Breast epithelium (tissue), 4 donors: ENCODE data around the gene RFX4. TPM values are rescaled to one million over a fixed set of nuclear protein-coding genes. Genes with fewer than 3 reads are reported as not detected.
"Not testable (repeated sequence)": the region's sequence is repeated elsewhere in the genome, so short reads cannot be mapped to it uniquely, and the experiment has no call there.

ENCODE experiments used
- DNase-seq, 2 donors: peaks; one replicate each; pipeline ENCODE4 v3.0.0-alpha.2; 2019; ENCODE audit warnings: low spot score in 2 of 2
- H3K27ac ChIP-seq, 2 donors: fragments of 200-600 bp; sonication (generic) in 1 of 2; one replicate each; pipeline ENCODE4 v1.5.1; 2016 to 2019; ENCODE audit warnings: mild to moderate bottlenecking in 1 of 2
- H3K27me3 ChIP-seq, 2 donors: fragments of 200-600 bp; sonication (generic) in 1 of 2; one replicate each; pipeline versions ENCODE4 v1.5.1 to v1.6.0; 2017 to 2019; ENCODE audit warnings: control low read depth in 1 of 2, mild to moderate bottlenecking in 1 of 2
- H3K36me3 ChIP-seq: fragments of 200-600 bp; one replicate; pipeline ENCODE4 v1.5.1; 2019
- H3K4me1 ChIP-seq, 2 donors: fragments of 200-600 bp; sonication (generic); one replicate each; pipeline ENCODE4 v1.5.1; 2016 to 2019; ENCODE audit warnings: control low read depth in 1 of 2
- H3K4me3 ChIP-seq, 3 donors: fragments of 200-600 bp; sonication (generic); 1 replicate in 2 of 3; 2 replicates in 1 of 3; pipeline ENCODE4 v1.5.1; 2016 to 2019; ENCODE audit warnings: mild to moderate bottlenecking in 3 of 3, moderate library complexity in 2 of 3
- H3K9me3 ChIP-seq, 2 donors: fragments of 200-600 bp; sonication (generic) in 1 of 2; one replicate each; pipeline ENCODE4 v1.5.1; 2016 to 2019; ENCODE audit warnings: control low read depth in 1 of 2
- CTCF ChIP-seq, 3 donors: fragments of 450-650 bp; IDR thresholded peaks; one replicate each; pipeline ENCODE4 v1.5.1; 2016 to 2017; ENCODE audit warnings: antibody characterized with exemption in 3 of 3, mild to moderate bottlenecking in 3 of 3, moderate library complexity in 3 of 3
- POLR2A ChIP-seq: fragments of 450-650 bp; IDR thresholded peaks from one replicate; pipeline ENCODE4 v1.6.1; 2016; ENCODE audit warnings: antibody characterized with exemption, mild to moderate bottlenecking, moderate library complexity
- POLR2AphosphoS5 ChIP-seq, 3 donors: sonication (generic); formaldehyde crosslinking; IDR thresholded peaks; one replicate each; pipeline ENCODE4 v1.6.1; 2017; ENCODE audit warnings: antibody characterized with exemption in 3 of 3
- intact Hi-C: fragments of 100-400 bp; cut with DNase I; formaldehyde crosslinking; loops from one replicate; pipeline ENCODE4 v1.15.1; 2023; ENCODE audit warnings: low total_unique reads
- total RNA-seq, 3 donors: library from RNA; depleted of rRNA; stranded (reverse); fragments of >200 nt; gene quantifications; one replicate each; pipeline ENCODE4 v1.1.0, GENCODE V29; 2016

RFX4 gene
- total RNA-seq, 3 donors from 2014 or later, result 0.64 TPM; not detected in 2

DNA sequence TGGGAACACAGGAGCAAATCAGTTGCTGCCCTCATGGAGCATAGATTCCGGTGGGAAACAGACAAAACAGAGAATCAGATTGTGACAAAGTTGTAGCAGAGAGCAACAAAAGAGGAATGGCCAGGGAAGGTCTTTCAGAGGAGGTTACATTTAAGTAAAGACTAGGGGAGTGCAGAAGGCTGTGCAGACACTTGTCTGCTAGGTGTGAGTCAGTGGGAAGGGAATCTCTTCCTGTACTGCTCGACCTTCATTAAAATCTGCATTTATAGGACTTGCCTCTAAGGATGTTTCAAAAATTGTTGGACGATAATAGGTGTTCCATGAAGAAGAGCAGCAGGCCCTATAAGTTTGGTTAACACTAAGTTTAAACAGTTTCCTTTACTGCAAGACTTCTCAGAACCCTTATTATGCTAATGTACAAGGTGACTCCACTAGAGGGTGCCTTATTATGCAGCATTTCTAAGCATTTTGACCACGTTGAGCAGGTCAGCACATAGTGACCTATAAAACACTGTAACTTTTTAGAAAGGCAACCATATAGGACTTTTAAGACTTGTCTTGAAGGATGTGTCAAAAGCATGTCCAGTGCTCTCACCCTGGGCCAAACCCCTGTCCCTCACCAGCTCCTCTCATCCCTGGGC is 99.9 kb downstream of the RFX4 start:
- H3K4me1 ChIP-seq, result no peaks in the 10 kb centered on the region
- H3K27me3 ChIP-seq, result no peaks in the 10 kb centered on the region
- no peak overlapping the region for H3K4me3 ChIP-seq
- H3K9me3 ChIP-seq, result no peaks in the 10 kb centered on the region
- no peak overlapping the region for H3K27ac ChIP-seq
- TF ChIP-seq POLR2AphosphoS5 (IDR thresholded peaks at IDR 0.05) (no peak), CTCF (IDR thresholded peaks at IDR 0.05) (no peak), POLR2A (no peak)
- intact Hi-C loops, result no loop called here
- no peak for DNase-seq
- no peaks in the 10 kb centered on the region for H3K36me3 ChIP-seq

GRCh38 chr12:106684497-106684896 is 101.7 kb downstream of the RFX4 start:
- TF ChIP-seq CTCF (IDR thresholded peaks at IDR 0.05) (no peak), POLR2A (no peak), POLR2AphosphoS5 (IDR thresholded peaks at IDR 0.05) (no peak)
- DNase-seq, result no peak

GRCh38 chr12:106685381-106685780 is 102.6 kb downstream of the RFX4 start:
- no peak overlapping the region for H3K27ac ChIP-seq
- no peaks in the 10 kb centered on the region for H3K36me3 ChIP-seq
- H3K4me1 ChIP-seq, result no peaks in the 10 kb centered on the region
- no peak for TF ChIP-seq POLR2A
- no peak for TF ChIP-seq CTCF (IDR thresholded peaks at IDR 0.05)
- TF ChIP-seq POLR2AphosphoS5 (IDR thresholded peaks at IDR 0.05), result no peak
- H3K27me3 ChIP-seq, result no peaks in the 10 kb centered on the region
- no peak for DNase-seq
- intact Hi-C loops, result no loop called here
- no peaks in the 10 kb centered on the region for H3K9me3 ChIP-seq
- no peak overlapping the region for H3K4me3 ChIP-seq

More at GRCh38 chr12:106684497-106684896, 101.7 kb downstream of the RFX4 start:
- intact Hi-C loops, result no loop called here
- Histone ChIP-seq H3K4me1 (no peaks in the 10 kb centered on the region), H3K27ac (no peak overlapping the region), H3K4me3 (no peak overlapping the region), H3K27me3 (no peaks in the 10 kb centered on the region), H3K36me3 (no peaks in the 10 kb centered on the region), H3K9me3 (no peaks in the 10 kb centered on the region)

GRCh38 chr12:106687672-106688071 is 104.9 kb downstream of the RFX4 start:
- H3K27me3 ChIP-seq, result no peaks in the 10 kb centered on the region
- no peak overlapping the region for H3K27ac ChIP-seq
- no peaks in the 10 kb centered on the region for H3K36me3 ChIP-seq
- no peaks in the 10 kb centered on the region for H3K9me3 ChIP-seq
- no peak overlapping the region for H3K4me3 ChIP-seq
- TF ChIP-seq POLR2A (no peak), CTCF (IDR thresholded peaks at IDR 0.05) (no peak), POLR2AphosphoS5 (IDR thresholded peaks at IDR 0.05) (no peak)
- no peak for DNase-seq
- intact Hi-C loops, result no loop called here
- no peaks in the 10 kb centered on the region for H3K4me1 ChIP-seq

DNA sequence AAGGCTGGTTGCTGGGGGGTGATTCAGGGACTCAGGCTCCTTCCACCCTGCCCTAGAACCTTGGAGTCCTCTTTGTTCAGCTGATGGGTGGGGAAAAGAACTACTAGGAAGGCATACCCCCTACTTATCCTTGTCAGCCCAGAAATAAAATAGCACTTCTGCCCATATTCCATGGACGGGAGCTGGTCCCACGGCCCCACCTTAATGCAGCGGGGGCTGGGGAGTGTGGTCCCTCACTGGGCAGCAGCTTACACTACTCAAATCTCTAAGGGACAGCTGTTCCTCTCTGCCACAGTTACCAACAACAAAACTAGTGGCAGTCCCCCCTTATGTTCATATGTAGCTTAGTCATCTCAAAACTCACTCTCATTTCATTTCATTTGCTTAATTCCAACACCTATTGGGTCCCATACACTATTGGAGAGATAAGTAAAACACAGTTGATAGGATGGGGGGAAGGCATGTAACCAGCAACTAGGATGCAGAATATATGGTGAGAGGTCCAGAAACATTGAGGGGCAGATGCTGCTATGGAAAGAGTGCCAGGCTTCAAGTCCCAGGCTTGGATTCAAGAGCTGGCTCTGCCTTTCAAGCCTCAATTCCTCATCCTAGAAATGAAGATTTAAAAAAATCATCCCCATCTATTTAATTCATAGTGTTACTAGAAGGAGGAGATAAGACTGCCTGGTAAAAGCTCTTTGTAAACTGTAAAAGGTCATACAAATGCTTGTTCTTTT is 107.9 kb downstream of the RFX4 start:
- no peak overlapping the region for H3K4me3 ChIP-seq
- TF ChIP-seq POLR2AphosphoS5 (IDR thresholded peaks at IDR 0.05) (no peak), CTCF (IDR thresholded peaks at IDR 0.05) (no peak), POLR2A (no peak)
- H3K27ac ChIP-seq, result no peak overlapping the region
- H3K27me3 ChIP-seq, result no peaks in the 10 kb centered on the region
- H3K4me1 ChIP-seq, result no peaks in the 10 kb centered on the region
- no peak for DNase-seq
- no peaks in the 10 kb centered on the region for H3K9me3 ChIP-seq
- H3K36me3 ChIP-seq, result no peaks in the 10 kb centered on the region
- intact Hi-C loops, result no loop called here

GRCh38 chr12:106692033-106692432 is 109.2 kb downstream of the RFX4 start:
- H3K36me3 ChIP-seq, DNase-seq, H3K4me1 ChIP-seq, H3K4me3 ChIP-seq, H3K27me3 ChIP-seq, H3K9me3 ChIP-seq, intact Hi-C loops, H3K27ac ChIP-seq: not testable (repeated sequence)
